Measurements from ENCODE around the gene GPD1.
"Not testable (repeated sequence)": the region's sequence is repeated elsewhere in the genome, so short reads cannot be mapped to it uniquely, and the experiment has no call there.

The GPD1 gene

GRCh38 chr12:50147281-50147680, 43.5 kb downstream of the GPD1 start:
- Histone ChIP-seq H3K4me1 (ENCODE audit: insufficient read depth, low read length, severe bottlenecking) (peaks cover 5% of the 10 kb centered on the region), H3F3A (ENCODE audit: insufficient read depth, low read length) (no peaks in the 10 kb centered on the region), H3K9ac (ENCODE audit: low read length) (no peak overlapping the region), H3K27ac (ENCODE audit: low read depth, low read length, poor library complexity, severe bottlenecking) (peak overlapping the region; percentile 49), H3K4me2 (ENCODE audit: low read length) (no peak overlapping the region), H4K20me1 (ENCODE audit: insufficient read depth, low read length) (no peaks in the 10 kb centered on the region), H3K4me3 (ENCODE audit: low read depth, low read length, poor library complexity, severe bottlenecking) (no peak overlapping the region), H3K9me2 (ENCODE audit: low read depth, low read length) (no peaks in the 10 kb centered on the region), H2AFZ (ENCODE audit: low read length) (no peak overlapping the region), H3K79me2 (ENCODE audit: insufficient read depth, low read length) (no peaks in the 10 kb centered on the region; the same call in 1 of the 2 replicates), H3K9me3 (ENCODE audit: low read length) (no peaks in the 10 kb centered on the region), H3K27me3 (ENCODE audit: insufficient read depth, low read length) (no peaks in the 10 kb centered on the region), H3K36me3 (ENCODE audit: insufficient read depth, low read length) (peaks cover 14% of the 10 kb centered on the region; the same call in 1 of the 2 replicates)
- TF ChIP-seq EZH2 (IDR thresholded peaks at IDR 0.05; ENCODE audit: borderline replicate concordance, low read length): no peak
- no peak for TF ChIP-seq CTCF (IDR thresholded peaks at IDR 0.05; ENCODE audit: low read length)

DNA sequence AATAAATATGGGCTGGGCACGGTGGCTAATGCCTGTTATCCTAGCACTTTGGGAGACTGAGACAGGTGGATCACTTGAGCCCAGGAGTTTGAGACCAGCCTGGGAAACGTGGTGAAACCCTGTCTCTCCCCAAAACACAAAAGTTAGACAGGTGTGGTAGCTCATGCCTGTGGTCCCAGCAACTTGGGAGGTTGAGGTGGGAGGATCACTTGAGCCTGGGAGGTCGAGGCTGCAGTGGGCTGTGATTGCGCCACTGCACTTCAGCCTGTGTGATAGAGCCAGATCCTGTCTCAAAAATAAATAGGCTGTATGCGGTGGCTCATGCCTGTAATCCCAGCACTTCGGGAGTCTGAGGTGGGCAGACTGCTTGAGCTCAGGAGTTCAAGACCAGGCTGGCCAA, 44.2 kb downstream of the GPD1 start:
- not testable (repeated sequence) for H3K9me2 ChIP-seq (ENCODE audit: low read depth, low read length); H3K4me2 ChIP-seq (ENCODE audit: low read length); H3K27me3 ChIP-seq (ENCODE audit: insufficient read depth, low read length); H3K4me1 ChIP-seq (ENCODE audit: insufficient read depth, low read length, severe bottlenecking); H4K20me1 ChIP-seq (ENCODE audit: insufficient read depth, low read length); H3F3A ChIP-seq (ENCODE audit: insufficient read depth, low read length); H3K36me3 ChIP-seq (ENCODE audit: insufficient read depth, low read length); H3K27ac ChIP-seq (ENCODE audit: low read depth, low read length, poor library complexity, severe bottlenecking); H3K9ac ChIP-seq (ENCODE audit: low read length); H3K4me3 ChIP-seq (ENCODE audit: low read depth, low read length, poor library complexity, severe bottlenecking); H2AFZ ChIP-seq (ENCODE audit: low read length); H3K79me2 ChIP-seq (ENCODE audit: insufficient read depth, low read length); H3K9me3 ChIP-seq (ENCODE audit: low read length)

DNA sequence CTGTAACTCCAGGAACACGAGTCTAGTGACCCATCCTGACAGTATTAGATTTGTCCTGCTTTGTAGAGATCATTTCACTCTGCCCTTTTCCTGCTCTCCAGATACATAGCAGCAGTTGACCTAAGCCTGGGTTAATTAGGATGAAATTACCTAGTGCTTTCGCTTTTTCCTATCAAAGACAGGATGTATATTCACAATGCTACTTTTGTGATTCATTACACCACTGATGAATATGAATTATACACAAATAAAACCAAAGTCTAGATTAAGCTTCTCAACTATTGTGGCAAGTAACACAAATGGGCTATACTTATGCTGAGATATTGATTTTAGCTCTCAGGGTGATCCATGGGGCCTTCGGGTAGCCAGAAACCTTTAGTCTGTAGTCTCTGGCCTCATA, 45.5 kb downstream of the GPD1 start:
- Histone ChIP-seq H3K79me2 (ENCODE audit: insufficient read depth, low read length) (peaks cover 1% of the 10 kb centered on the region; the same call in 1 of the 2 replicates), H3K36me3 (ENCODE audit: insufficient read depth, low read length) (no peaks in the 10 kb centered on the region), H3F3A (ENCODE audit: insufficient read depth, low read length) (no peaks in the 10 kb centered on the region), H4K20me1 (ENCODE audit: insufficient read depth, low read length) (no peaks in the 10 kb centered on the region), H3K9ac (ENCODE audit: low read length) (no peak overlapping the region), H3K9me3 (ENCODE audit: low read length) (no peaks in the 10 kb centered on the region), H3K9me2 (ENCODE audit: low read depth, low read length) (no peaks in the 10 kb centered on the region), H3K27ac (ENCODE audit: low read depth, low read length, poor library complexity, severe bottlenecking) (no peak overlapping the region), H3K4me3 (ENCODE audit: low read depth, low read length, poor library complexity, severe bottlenecking) (no peak overlapping the region), H3K4me2 (ENCODE audit: low read length) (no peak overlapping the region), H3K27me3 (ENCODE audit: insufficient read depth, low read length) (no peaks in the 10 kb centered on the region), H2AFZ (ENCODE audit: low read length) (no peak overlapping the region), H3K4me1 (ENCODE audit: insufficient read depth, low read length, severe bottlenecking) (peaks cover 5% of the 10 kb centered on the region)
- no peak for TF ChIP-seq EZH2 (IDR thresholded peaks at IDR 0.05; ENCODE audit: borderline replicate concordance, low read length)
- no peak for TF ChIP-seq CTCF (IDR thresholded peaks at IDR 0.05; ENCODE audit: low read length)

GRCh38 chr12:50151047-50151687, 47.4 kb downstream of the GPD1 start:
- Histone ChIP-seq H3K9me2 (ENCODE audit: low read depth, low read length) (no peaks in the 10 kb centered on the region), H3K4me3 (ENCODE audit: low read depth, low read length, poor library complexity, severe bottlenecking) (no peak overlapping the region), H3K79me2 (ENCODE audit: insufficient read depth, low read length) (0 out of 2 replicates have a peak, but pooled peaks cover 4% of the 10 kb centered on the region), H4K20me1 (ENCODE audit: insufficient read depth, low read length) (no peaks in the 10 kb centered on the region), H2AFZ (ENCODE audit: low read length) (no peak overlapping the region), H3K9me3 (ENCODE audit: low read length) (no peaks in the 10 kb centered on the region), H3K27me3 (ENCODE audit: insufficient read depth, low read length) (no peaks in the 10 kb centered on the region), H3K9ac (ENCODE audit: low read length) (no peak overlapping the region), H3K27ac (ENCODE audit: low read depth, low read length, poor library complexity, severe bottlenecking) (no peak overlapping the region), H3K36me3 (ENCODE audit: insufficient read depth, low read length) (no peaks in the 10 kb centered on the region), H3K4me2 (ENCODE audit: low read length) (no peak overlapping the region), H3F3A (ENCODE audit: insufficient read depth, low read length) (no peaks in the 10 kb centered on the region), H3K4me1 (ENCODE audit: insufficient read depth, low read length, severe bottlenecking) (peaks cover 5% of the 10 kb centered on the region)
- TF ChIP-seq EZH2 (IDR thresholded peaks at IDR 0.05; ENCODE audit: borderline replicate concordance, low read length) (no peak), CTCF (IDR thresholded peaks at IDR 0.05; ENCODE audit: low read length) (no peak)

GRCh38 chr12:50154947-50155346, 51.1 kb downstream of the GPD1 start:
- peaks cover 11% of the 10 kb centered on the region; the same call in 1 of the 2 replicates for H3K79me2 ChIP-seq (ENCODE audit: insufficient read depth, low read length)
- H3F3A ChIP-seq (ENCODE audit: insufficient read depth, low read length); H3K9ac ChIP-seq (ENCODE audit: low read length); H2AFZ ChIP-seq (ENCODE audit: low read length); H3K4me2 ChIP-seq (ENCODE audit: low read length); H3K27ac ChIP-seq (ENCODE audit: low read depth, low read length, poor library complexity, severe bottlenecking); H4K20me1 ChIP-seq (ENCODE audit: insufficient read depth, low read length); H3K4me3 ChIP-seq (ENCODE audit: low read depth, low read length, poor library complexity, severe bottlenecking); H3K9me2 ChIP-seq (ENCODE audit: low read depth, low read length); H3K9me3 ChIP-seq (ENCODE audit: low read length); H3K27me3 ChIP-seq (ENCODE audit: insufficient read depth, low read length); H3K4me1 ChIP-seq (ENCODE audit: insufficient read depth, low read length, severe bottlenecking): not testable (repeated sequence)
- H3K36me3 ChIP-seq (ENCODE audit: insufficient read depth, low read length): peaks cover 14% of the 10 kb centered on the region
